Measurements from ENCODE around the gene PPP1R15B. TPM values are rescaled to one million over a fixed set of nuclear protein-coding genes. Genes with fewer than 3 reads are reported as not detected.

Gene PPP1R15B
- total and polyA plus RNA-seq, 10 of the 15 experiments (the other 5 are each of a cell fraction or from before 2014, with no cell fraction given): 13.9 to 38.1 (median 26.5) TPM

- H3K4me2 ChIP-seq (ENCODE audit: control insufficient read depth, insufficient read depth): peak overlapping the region; percentile 92
- peak overlapping the region; percentile 98 for H3K9ac ChIP-seq (ENCODE audit: control insufficient read depth, insufficient read depth, low read length)
- SMC1A ChIA-PET (ENCODE audit: uncharacterized antibody, unreplicated experiment): interaction anchor here (1.0 to 2.6 kb wide), 8 partner anchors 9 to 243 kb away, joined by 3 to 16 read pairs (median 8); no protein-coding TSS in a partner anchor
- POLR2A ChIA-PET: interaction anchor here (0.6 to 1.7 kb wide), 3 partner anchors 9 to 107 kb away, joined by 6 to 9 read pairs (median 6); no protein-coding TSS in a partner anchor
- 0% methylated on average over 2 of the region's 2 CpGs for WGBS (ENCODE audit: insufficient coverage, insufficient replicate concordance, low lambda C conversion rate, missing lambda C conversion rate)
- H3K4me1 ChIP-seq (ENCODE audit: control insufficient read depth, insufficient read depth, low read length): no peaks in the 10 kb centered on the region
- no peaks in the 10 kb centered on the region for H3K27me3 ChIP-seq (replicated peaks in 1 of 2; ENCODE audit: control insufficient read depth in 2 of 2, insufficient read depth in 2 of 2, low read length in 1 of 2)
- in situ Hi-C loops (cut with MboI): no loop called here
- no peak overlapping the region for H3K27ac ChIP-seq (ENCODE audit: control insufficient read depth, insufficient read depth)
- DNase-seq (ENCODE audit: low read depth, low spot score): no peak
- FAIRE-seq: no peak
- peaks cover 13% of the 10 kb centered on the region for H4K20me1 ChIP-seq (ENCODE audit: control insufficient read depth, insufficient read depth)
- H3K9me3 ChIP-seq (replicated peaks; ENCODE audit: control insufficient read depth, insufficient read depth, low read length): no peaks in the 10 kb centered on the region
- no TSS peak for BruUV-seq (replicated peaks)
- H3K36me3 ChIP-seq (ENCODE audit: control insufficient read depth in 2 of 2, insufficient read depth in 2 of 2, low read length in 1 of 2): peaks cover 0 to 19% of the 10 kb centered on the region in 2 experiments; a peak in 3 of 4 replicates
- TF ChIP-seq ZNF687 (IDR thresholded peaks at IDR 0.05): no peak
- no peak for TF ChIP-seq CBX5 (IDR thresholded peaks at IDR 0.05; ENCODE audit: low read depth)
- TF ChIP-seq POLR2AphosphoS2 (IDR thresholded peaks at IDR 0.05; ENCODE audit: low read depth, low read length): no peak
- RAD21 ChIA-PET (ENCODE audit: unreplicated experiment): interaction anchor here (0.9 to 2.2 kb wide), 8 partner anchors 10 to 150 kb away, joined by 3 to 13 read pairs (median 8); no protein-coding TSS in a partner anchor
- no peak overlapping the region for H2AFZ ChIP-seq (ENCODE audit: control insufficient read depth, low read depth, low read length)
- CTCF ChIA-PET: interaction anchor here (0.9 to 4.7 kb wide), 12 partner anchors 10 to 245 kb away, joined by 3 to 73 read pairs (median 5); partner anchors contain the start of gene PLEKHA6
- no peak for ATAC-seq
- intact Hi-C loops (cut with micrococcal nuclease; ENCODE audit: unreplicated experiment): no loop called here
- peak overlapping the region; percentile 87 for H3K4me3 ChIP-seq
- H3K79me2 ChIP-seq (ENCODE audit: control insufficient read depth, insufficient read depth, low read length): peaks cover 86% of the 10 kb centered on the region
Measured at GRCh38 chr1:204408074-204408507, 3.5 kb downstream of the PPP1R15B start.

Measured in GM12878 (cell line).